ENCODE measurements around the gene FKBP8. TPM values are rescaled to one million over a fixed set of nuclear protein-coding genes. Genes with fewer than 3 reads are reported as not detected.

Gene FKBP8
- total RNA-seq, 1 experiment from 2014 or later = 243 TPM

DNA sequence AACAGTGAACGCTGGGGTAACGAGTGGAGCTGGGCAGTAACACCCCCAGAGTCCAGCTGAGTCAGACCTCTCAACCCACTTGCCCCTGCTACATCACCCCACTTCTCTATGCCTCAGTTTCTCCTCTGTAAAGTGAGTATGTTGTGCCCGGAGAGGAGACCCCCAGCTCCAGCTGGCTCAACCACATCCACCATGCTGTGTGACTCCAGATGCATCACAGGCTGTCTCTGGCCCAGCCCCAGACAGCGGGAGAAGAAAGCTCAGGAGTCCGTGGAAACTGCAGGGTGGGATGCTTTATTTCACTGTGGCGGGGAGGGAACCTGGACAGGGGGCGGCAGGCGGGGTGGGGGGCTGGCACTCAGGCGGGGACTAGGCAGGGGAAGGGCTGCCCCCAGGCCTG lies 11.9 kb downstream of the FKBP8 start:
- no peak overlapping the region for H2AFZ ChIP-seq (ENCODE audit: low read length)
- no peaks in the 10 kb centered on the region; the same call in 1 of the 2 replicates for H3K36me3 ChIP-seq (ENCODE audit: low read depth, low read length)
- intact Hi-C loops (cut with micrococcal nuclease) = no loop called here
- no peak overlapping the region for H3K4me2 ChIP-seq (ENCODE audit: low read length)
- no peak overlapping the region for H3K9ac ChIP-seq (ENCODE audit: low read length)
- no peaks in the 10 kb centered on the region for H3F3A ChIP-seq (ENCODE audit: low read length, unreplicated experiment)
- ChIA-PET CTCF (no interaction called here), POLR2A (ENCODE audit: unreplicated experiment) (interaction anchor here (0.6 kb wide), 1 partner anchor 13 kb away, joined by 4 read pairs; no protein-coding TSS in a partner anchor)
- TF ChIP-seq EZH2 (IDR thresholded peaks at IDR 0.05; ENCODE audit: low read length, unreplicated experiment) (no peak), EZH2phosphoT487 (IDR thresholded peaks at IDR 0.05; ENCODE audit: borderline replicate concordance, low read length) (no peak)
- TF ChIP-seq, protein P1, sequence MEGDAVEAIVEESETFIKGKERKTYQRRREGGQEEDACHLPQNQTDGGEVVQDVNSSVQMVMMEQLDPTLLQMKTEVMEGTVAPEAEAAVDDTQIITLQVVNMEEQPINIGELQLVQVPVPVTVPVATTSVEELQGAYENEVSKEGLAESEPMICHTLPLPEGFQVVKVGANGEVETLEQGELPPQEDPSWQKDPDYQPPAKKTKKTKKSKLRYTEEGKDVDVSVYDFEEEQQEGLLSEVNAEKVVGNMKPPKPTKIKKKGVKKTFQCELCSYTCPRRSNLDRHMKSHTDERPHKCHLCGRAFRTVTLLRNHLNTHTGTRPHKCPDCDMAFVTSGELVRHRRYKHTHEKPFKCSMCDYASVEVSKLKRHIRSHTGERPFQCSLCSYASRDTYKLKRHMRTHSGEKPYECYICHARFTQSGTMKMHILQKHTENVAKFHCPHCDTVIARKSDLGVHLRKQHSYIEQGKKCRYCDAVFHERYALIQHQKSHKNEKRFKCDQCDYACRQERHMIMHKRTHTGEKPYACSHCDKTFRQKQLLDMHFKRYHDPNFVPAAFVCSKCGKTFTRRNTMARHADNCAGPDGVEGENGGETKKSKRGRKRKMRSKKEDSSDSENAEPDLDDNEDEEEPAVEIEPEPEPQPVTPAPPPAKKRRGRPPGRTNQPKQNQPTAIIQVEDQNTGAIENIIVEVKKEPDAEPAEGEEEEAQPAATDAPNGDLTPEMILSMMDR (conservative IDR thresholded peaks at IDR 0.05; ENCODE audit: low read depth, low read length) = no peak
- H3K9me2 ChIP-seq (replicated peaks; ENCODE audit: low read length) = no peaks in the 10 kb centered on the region
- ATAC-seq = no peak
- H3K9me3 ChIP-seq (ENCODE audit: low read length) = no peaks in the 10 kb centered on the region
- no peaks in the 10 kb centered on the region for H3K79me2 ChIP-seq (ENCODE audit: low read length)
- BruUV-seq (replicated peaks) = no TSS peak
- DNase-seq = no peak
- peaks cover 2% of the 10 kb centered on the region; the same call in 1 of the 2 replicates for H3K4me1 ChIP-seq (ENCODE audit: insufficient read depth, low read length)
- H3K4me3 ChIP-seq (ENCODE audit: low read length) = no peak overlapping the region
- H3K27me3 ChIP-seq (ENCODE audit: low read length) = no peaks in the 10 kb centered on the region
- H4K20me1 ChIP-seq (ENCODE audit: low read length) = no peaks in the 10 kb centered on the region
- H3K27ac ChIP-seq (ENCODE audit: low read length) = no peak overlapping the region

DNA sequence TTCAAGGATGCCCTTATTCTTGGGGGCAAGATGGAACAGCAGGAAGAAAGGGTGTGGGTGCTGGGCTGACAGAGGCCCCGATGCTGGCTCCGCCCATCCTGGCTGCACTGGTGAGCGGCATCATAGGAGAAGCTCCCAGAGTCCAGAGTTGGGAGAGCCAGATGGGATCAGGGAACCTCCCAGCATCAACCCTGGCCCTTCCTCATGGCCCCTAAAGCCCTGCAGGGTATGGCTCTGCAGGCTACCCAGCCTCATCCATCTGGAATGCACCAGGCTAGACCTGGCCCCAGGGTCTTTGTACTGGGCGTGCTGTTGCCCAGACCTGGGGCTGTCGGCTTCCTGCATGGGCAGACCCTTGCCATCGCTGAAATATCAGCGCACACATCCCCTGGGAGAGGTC lies 13.6 kb downstream of the FKBP8 start:
- POLR2A ChIA-PET (ENCODE audit: unreplicated experiment) = no interaction called here
- H3K4me2 ChIP-seq (ENCODE audit: low read length) = no peak overlapping the region
- H2AFZ ChIP-seq (ENCODE audit: low read length) = no peak overlapping the region
- CTCF ChIA-PET = no interaction called here
- no peaks in the 10 kb centered on the region for H3K9me2 ChIP-seq (replicated peaks; ENCODE audit: low read length)
- H3K36me3 ChIP-seq (ENCODE audit: low read depth, low read length) = no peaks in the 10 kb centered on the region; the same call in 1 of the 2 replicates
- H3K9me3 ChIP-seq (ENCODE audit: low read length) = no peaks in the 10 kb centered on the region
- ATAC-seq (no peak; the same call in 1 of the 2 replicates), DNase-seq (no peak)
- BruUV-seq (replicated peaks) = no TSS peak
- TF ChIP-seq, protein P1 (conservative IDR thresholded peaks at IDR 0.05; ENCODE audit: low read depth, low read length) = no peak
- TF ChIP-seq EZH2 (IDR thresholded peaks at IDR 0.05; ENCODE audit: low read length, unreplicated experiment) (no peak), EZH2phosphoT487 (IDR thresholded peaks at IDR 0.05; ENCODE audit: borderline replicate concordance, low read length) (no peak)
- intact Hi-C loops (cut with micrococcal nuclease) = no loop called here
- H4K20me1 ChIP-seq (ENCODE audit: low read length) = no peaks in the 10 kb centered on the region
- H3K9ac ChIP-seq (ENCODE audit: low read length) = no peak overlapping the region
- H3K4me3 ChIP-seq (ENCODE audit: low read length) = no peak overlapping the region
- H3K27me3 ChIP-seq (ENCODE audit: low read length) = no peaks in the 10 kb centered on the region
- no peaks in the 10 kb centered on the region for H3F3A ChIP-seq (ENCODE audit: low read length, unreplicated experiment)
- H3K79me2 ChIP-seq (ENCODE audit: low read length) = no peaks in the 10 kb centered on the region
- peaks cover 9% of the 10 kb centered on the region for H3K4me1 ChIP-seq (ENCODE audit: insufficient read depth, low read length)
- H3K27ac ChIP-seq (ENCODE audit: low read length) = no peak overlapping the region

DNA sequence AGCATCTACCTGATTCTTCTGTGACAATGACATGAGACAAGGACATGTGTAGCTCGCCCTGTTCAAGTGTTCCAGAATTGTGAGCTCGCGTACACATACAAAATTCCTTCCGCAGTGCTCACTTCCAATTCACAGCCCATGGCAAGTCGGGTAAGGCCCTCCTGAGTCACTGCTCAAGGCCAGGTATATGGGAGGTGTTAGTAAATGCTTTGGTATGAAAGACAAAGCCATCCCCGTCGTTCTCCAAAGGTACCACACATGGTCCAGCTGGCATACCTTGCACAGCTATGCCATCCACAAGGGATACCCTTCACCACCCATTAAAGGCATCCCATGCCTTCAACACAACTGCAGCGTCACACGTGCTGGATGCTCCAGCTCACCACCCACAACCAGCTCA lies 17.1 kb downstream of the FKBP8 start:
- no peaks in the 10 kb centered on the region for H3F3A ChIP-seq (ENCODE audit: low read length, unreplicated experiment)
- intact Hi-C loops (cut with micrococcal nuclease) = no loop called here
- TF ChIP-seq, protein P1 (conservative IDR thresholded peaks at IDR 0.05; ENCODE audit: low read depth, low read length) = no peak
- no peak for TF ChIP-seq EZH2 (IDR thresholded peaks at IDR 0.05; ENCODE audit: low read length, unreplicated experiment)
- TF ChIP-seq EZH2phosphoT487 (IDR thresholded peaks at IDR 0.05; ENCODE audit: borderline replicate concordance, low read length) = no peak
- no peaks in the 10 kb centered on the region for H3K9me3 ChIP-seq (ENCODE audit: low read length)
- 0 out of 2 replicates have a peak overlapping the region, but pooled peaks have one; percentile 35 for H2AFZ ChIP-seq (ENCODE audit: low read length)
- no peaks in the 10 kb centered on the region for H3K27me3 ChIP-seq (ENCODE audit: low read length)
- ChIA-PET POLR2A (ENCODE audit: unreplicated experiment) (interaction anchor here (0.8 kb wide), 1 partner anchor 31 kb away, joined by 3 read pairs; the partner anchor contains the start of gene KXD1), CTCF (interaction anchor here (1.0 kb wide), 1 partner anchor 56 kb away, joined by 3 read pairs; no protein-coding TSS in a partner anchor)
- no peak overlapping the region for H3K4me3 ChIP-seq (ENCODE audit: low read length)
- ATAC-seq = no peak; the same call in 1 of the 2 replicates
- peak; percentile 86 for DNase-seq
- H3K36me3 ChIP-seq (ENCODE audit: low read depth, low read length) = no peaks in the 10 kb centered on the region
- H3K4me2 ChIP-seq (ENCODE audit: low read length) = peak overlapping the region; percentile 46
- H4K20me1 ChIP-seq (ENCODE audit: low read length) = peaks cover 2% of the 10 kb centered on the region; the same call in 1 of the 2 replicates
- H3K4me1 ChIP-seq (ENCODE audit: insufficient read depth, low read length) = peaks cover 12% of the 10 kb centered on the region
- no peaks in the 10 kb centered on the region for H3K9me2 ChIP-seq (replicated peaks; ENCODE audit: low read length)
- no peak overlapping the region for H3K9ac ChIP-seq (ENCODE audit: low read length)
- BruUV-seq (replicated peaks) = no TSS peak
- no peak overlapping the region; the same call in 1 of the 2 replicates for H3K27ac ChIP-seq (ENCODE audit: low read length)
- H3K79me2 ChIP-seq (ENCODE audit: low read length) = peaks cover 6% of the 10 kb centered on the region

All from PC-3 (cell line).